Inflammatory macrophage treated with lipopolysaccharide for 4 hours (primary cell): Measurements from ENCODE around the gene ATP8A2.
"Not testable (repeated sequence)": the region's sequence is repeated elsewhere in the genome, so short reads cannot be mapped to it uniquely, and the experiment has no call there.

ENCODE experiments used
- DNase-seq: peaks from one replicate; pipeline ENCODE4 v3.0.0-alpha.2; 2020

ATP8A2 gene

DNA sequence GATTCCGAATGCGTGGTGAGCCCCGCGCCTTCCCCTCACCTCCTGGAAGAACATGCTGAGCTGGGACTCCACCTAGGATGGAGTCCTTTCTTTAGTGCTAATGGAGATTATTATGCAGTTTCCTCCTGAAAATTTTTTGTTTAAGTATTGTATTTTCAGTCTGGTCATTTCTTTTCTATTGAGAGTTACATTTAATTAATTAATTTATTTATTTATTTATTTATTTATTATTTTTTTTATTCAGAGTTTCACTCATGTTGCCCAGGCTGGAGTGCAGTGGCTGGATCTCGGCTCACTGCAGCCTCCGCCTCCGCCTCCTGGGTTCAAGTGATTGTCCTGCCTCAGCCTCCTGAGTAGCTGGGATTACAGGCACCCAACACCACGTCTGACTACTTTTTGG, 400.8 kb downstream of the ATP8A2 start:
- not testable (repeated sequence) for DNase-seq

DNA sequence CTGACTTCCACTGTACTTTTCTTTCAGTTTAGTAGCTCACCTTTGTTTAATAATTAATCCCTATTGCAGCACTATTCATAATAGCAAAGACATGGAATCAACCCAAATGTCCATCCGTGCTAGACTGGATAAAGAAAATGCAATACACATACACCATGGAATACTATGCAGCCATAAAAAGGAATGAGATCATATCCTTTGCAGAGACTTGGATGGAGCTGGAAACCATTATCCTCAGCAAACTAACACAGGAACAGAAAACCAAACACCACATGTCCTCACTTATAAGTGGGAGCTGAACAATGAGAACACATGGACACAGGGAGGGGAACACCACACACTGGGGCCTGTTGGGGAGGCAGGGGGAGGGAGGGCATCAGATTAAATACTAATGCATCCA, 402.3 kb downstream of the ATP8A2 start:
- DNase-seq = not testable (repeated sequence)

DNA sequence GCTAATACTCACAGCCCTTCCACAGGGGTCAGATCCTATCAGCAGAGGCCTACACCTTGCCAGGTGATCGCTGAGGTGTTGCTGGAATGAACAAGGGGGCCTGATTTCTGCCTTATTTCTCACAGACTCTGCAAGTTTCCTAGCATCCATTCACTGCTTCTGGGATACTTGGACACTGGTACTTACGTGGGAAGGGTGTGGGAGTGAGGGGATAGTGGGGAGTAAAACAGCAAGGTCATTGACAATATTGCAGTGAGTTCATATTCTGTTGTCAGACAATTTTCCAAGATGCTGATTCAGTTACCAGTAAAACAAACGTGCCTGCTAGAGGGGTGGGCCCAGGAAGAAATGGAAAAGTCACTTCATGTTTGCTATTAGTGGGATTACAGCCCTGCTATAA, 403.5 kb downstream of the ATP8A2 start:
- no peak for DNase-seq

DNA sequence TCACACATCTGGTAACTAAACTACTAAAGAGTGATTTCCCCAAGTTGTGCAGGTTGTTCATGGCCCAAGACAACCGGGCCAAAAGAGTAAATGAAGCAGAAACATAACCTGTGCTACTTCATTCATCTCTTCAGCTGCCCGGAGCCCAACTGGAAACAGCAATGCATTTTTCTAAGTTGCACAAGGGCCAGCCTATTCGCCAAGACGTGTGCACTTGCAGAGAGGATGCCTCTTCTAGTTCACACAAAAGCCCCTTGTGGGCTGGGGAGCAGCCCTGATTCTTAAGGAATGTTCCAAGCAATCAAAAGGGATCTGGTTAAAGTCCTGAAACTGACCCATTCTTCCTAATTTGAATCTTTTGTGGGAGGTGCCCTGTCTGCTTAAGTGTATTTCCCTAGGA, 404.2 kb downstream of the ATP8A2 start:
- DNase-seq = no peak

DNA sequence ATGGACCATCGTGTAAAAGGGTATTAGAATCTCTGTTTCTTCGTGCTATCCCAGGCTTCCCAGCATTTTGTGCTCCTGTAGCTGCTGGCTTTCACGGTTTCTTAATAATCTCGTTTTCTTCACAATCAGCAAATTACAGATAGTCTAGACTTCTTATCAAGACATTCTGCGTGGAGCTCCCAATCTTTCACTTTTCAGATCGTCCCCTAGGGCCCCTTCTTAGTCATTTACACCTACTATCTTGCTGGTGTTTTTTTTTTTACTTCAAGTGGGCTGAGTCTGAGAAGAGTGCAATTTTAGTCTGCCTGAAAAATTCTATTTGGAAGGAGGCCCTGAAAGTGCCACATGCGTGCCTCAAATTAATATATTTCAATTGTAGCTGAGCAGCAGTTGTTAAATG, 404.9 kb downstream of the ATP8A2 start:
- no peak for DNase-seq

DNA sequence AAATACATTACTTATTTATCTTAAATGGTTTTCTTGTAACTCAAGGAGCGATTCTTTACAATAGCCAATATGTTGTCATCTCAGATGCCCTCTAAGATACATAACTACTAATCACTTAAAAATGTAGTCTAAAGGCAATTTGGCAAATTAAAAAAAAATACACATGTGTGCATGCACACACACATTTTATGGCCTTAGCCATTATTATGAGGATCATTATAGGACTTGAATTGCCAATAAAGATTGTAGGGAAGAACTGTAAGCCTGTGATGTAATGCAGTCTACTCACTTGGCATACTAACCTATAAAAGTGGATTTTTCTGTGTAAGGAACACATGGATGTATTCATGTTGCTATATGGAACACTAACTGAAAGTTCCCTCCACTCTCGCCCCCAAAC, 405.7 kb downstream of the ATP8A2 start:
- DNase-seq = no peak

DNA sequence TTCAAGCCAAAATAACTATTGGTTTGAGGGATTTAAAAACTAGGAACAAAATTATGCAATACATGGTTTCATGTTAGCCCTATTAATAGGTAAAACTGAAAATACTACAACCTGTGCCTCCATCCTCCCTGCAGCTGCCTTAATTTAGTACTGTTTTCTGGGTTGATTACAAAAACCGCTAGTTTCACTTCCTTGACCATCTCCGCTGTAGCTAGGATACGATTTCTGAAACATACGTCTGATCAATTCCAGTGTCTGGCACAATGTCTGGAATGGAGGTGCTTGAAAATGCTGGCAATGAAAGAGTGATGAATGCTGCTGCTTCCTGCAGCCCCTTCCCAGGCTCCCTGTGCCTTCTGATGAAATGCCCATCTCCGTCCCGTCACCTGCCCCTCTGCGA, 406.6 kb downstream of the ATP8A2 start:
- DNase-seq = no peak

DNA sequence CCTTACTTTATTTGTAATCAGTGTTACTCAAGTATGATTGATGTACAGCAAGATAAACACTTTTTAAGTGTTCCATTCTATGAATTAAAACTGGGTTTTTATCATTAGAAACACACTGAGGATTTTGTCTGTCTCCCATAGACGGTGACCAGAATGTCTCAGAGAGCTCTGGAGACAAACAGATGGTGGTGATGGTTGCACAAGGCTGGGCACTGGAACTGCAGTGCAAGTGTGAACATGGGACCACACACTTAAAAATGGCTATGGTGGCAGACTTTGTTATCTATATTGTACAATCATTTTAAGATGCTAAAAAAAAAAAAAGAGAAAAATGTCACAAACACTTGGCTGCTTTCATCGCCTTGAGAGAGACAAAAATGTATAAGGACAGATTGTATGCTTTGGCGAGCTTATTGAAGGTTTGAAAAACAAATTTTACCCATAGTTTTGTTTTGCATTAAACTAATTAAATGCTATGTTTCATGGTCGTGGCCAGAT, 407.1 kb downstream of the ATP8A2 start:
- DNase-seq = no peak

DNA sequence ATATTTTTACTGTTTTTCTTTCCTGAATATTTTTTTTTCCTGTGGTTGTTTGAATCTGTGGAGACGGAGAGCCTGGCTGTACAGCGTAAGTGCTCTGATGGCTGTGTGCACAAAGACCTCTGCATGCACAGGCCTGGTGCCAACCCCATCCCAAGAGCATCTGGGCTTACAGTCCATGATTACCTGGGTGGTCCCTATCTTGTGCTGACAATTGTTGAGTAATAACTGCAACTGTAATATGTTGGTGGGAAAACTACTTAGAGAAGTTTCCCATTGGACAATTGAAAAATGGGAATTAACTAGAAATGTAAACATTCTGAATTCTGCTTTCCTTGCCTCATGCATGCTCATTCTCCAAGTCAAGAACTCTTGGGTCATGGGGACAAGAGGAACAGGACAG, 411.3 kb downstream of the ATP8A2 start:
- no peak for DNase-seq

DNA sequence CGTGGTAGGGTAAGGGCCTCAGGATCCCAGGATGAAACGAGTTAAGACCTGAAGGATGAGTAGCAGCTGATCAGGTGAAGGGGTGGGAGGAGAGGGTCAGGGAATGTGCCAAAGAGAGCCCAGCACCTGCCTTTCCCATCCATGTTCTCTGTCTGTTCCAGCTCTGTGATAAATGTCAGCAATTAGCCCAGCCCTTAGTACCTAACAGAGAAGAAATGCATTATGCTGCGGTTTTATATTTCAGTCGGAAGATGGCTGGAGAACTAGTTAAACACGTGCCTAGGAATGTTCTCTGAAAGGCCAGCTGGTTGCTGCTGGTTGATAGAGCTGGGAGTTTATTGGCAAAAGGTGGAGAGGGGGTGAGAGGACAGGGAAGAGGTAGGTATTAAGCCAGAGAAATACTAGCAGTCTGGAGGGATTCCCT, 411.8 kb downstream of the ATP8A2 start:
- no peak for DNase-seq

DNA sequence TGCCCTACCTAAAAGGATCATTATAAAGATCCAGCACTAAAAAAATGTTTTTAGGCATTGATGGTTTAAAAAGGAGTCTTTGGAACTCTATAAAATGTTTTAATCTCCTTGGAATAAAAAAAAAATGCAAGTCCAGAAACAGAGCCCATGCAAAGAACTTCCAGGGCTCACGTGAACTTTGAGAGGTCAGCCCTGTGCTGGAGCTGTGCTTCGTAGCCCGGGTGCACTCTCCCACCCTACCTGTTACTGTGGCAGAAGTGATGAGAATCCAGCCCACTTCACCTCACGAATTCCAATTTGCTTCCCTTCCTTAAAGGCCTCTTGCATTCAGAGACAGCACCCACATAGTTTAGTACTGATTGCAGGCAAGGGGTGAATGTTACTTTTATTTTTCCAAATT, 412.3 kb downstream of the ATP8A2 start:
- DNase-seq = no peak

DNA sequence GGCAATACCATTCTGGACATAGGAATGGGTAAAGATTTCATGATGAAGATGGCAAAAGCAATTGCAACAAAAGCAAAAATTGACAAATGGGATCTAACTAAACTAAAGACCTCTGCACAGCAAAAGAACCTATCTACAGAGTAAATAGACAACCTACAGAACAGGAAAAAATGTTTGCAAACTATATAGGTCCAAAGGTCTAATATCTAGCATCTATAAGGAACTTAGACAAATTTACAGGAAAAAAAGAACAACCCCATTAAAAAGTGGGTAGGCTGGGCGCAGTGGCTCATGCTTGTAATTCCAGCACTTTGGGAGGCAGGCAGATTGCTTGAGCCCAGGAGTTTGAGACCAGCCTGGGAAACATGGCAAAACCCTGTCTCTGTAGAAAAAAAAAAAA, 418.4 kb downstream of the ATP8A2 start:
- not testable (repeated sequence) for DNase-seq

DNA sequence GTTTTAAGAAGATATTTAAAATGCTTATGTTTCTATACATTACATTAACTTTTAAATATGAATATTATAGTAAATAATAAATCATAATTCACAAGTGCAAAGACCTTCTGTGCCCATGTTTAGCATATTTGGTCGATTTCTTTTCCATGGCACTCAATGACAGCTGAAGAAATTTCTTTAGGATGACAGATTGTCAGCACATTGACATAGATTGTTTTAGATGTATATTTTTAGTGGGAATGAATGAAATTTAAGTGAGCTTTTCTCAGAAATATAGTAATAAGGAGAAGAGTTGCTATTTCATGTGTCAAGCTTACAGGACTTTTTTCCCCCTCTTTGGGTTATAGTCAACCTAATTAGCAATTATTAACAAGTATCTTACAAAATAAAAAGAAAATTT, 423.5 kb downstream of the ATP8A2 start:
- DNase-seq = no peak

DNA sequence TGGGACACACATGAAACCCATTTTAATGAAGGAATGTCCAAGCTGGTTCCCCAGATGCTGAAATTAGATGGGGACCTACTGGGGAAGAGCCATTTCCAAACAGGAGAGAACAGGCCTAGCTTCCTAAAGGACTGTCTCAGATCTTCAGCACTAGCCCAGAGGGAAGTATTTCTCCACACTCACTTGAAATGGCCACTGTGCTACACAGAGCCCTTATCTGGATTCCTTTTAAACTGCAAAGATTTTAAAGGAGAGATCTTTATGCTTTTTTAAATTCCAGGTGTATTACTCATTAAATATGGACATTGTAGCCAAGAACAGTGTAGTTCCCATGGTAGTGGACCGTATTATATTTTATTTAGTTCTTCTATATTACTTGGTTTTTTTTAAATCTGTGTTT, 424.7 kb downstream of the ATP8A2 start:
- no peak for DNase-seq

DNA sequence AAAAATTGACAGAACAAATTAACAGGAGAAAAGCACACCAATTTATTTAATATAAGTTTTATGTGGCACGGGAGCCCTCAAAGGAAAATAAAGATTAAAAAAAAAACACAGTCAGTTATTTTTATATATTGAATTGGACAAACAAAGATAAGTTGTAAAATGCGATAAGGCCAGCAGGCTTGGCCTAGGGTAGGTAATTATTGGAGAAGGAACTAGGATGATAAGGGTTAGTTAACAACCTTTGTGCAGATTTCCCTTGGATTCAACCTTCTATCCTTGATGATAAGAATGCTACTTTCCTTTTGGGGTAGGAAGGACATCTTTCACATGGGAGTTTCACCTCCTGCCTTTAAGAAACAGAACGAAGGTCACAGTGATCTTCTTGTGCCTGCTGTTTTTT, 427.2 kb downstream of the ATP8A2 start:
- no peak for DNase-seq

DNA sequence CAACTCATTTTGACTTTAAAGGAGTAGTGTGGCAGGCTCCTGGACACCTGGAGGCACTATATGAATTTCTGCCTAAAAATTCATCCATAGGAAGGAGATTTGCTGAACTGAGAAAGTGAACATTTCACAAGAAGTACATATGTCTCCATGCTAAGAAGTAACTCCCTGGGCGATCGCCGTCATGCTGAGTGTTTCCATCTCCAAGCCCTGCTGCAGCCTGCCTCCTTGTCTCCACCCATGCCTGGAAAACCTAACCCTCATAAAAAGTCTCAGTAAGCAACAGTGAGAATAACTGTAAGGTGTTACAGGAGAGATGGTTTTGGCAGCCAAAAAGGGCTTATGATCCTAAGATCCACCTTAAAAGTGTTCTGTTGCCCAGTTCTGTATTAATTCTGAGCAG, 428.7 kb downstream of the ATP8A2 start:
- no peak for DNase-seq

DNA sequence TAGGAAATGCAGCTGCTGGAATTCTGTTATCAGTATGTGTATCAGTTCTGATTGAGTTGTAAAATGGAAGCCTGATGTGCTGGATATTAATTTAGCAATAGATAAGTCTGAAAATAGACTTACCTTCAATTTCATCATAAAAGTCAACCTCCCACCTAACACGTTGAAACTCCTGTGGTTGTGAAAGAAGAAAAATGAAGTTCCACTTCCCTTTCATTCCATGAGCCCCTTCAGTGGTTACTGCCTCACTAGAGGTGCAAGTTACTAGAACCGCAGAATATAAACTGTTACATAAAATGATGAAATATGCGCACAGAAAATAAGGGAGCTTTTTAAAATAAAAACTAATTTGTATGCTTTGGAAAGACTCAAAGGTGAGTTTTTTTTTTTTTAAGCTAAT, 430.8 kb downstream of the ATP8A2 start:
- DNase-seq = no peak

DNA sequence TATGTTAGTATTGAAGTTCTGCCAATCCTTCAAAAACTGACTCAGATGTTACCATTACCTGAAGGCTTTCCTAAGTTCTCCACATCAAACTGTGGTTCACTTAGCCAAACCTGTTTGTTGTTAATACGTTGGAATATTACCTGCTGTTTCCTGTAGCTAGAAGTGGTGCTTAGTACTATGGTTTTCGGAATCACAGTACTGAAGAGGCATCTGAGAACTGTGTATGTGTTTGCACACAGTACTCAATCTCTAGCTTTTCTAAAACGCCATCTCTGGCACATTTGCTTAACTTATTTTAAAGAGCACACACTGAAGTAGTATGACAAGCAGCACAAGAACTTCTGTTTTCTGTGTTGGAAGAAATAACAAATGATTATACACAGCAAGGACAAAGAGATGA, 431.9 kb downstream of the ATP8A2 start:
- DNase-seq = no peak

DNA sequence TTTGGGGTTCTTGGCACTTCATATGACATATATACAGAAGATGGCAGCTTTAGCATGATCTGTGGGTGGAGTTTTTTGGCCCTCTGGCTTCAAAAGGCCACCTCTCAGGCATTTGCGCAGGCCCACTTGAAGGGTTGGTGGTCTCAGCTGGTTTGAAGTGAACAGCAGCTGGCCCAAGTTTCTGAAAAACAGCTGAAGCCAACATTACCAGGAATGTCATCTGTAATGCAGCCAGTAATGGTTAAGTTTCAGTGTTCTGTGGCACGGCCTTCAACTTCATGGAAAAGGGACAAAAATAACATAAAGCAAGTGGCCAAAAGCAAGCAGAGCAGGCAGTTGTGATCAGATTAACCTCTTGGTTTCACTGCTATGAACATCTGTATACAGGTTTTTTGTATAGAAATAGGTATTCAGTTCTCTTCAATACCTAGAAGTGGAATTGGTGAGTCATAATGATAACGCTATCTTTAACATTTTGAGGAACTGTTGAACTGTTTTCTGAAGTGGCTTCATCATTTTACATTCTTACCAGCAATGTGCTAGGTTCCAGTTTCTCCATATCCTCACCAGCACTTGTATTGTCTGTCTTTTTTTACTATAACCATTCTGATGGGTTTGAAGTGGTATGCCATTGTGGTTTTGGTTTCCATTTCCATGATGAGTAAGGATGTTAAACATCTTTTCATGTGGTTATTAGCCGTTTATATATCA, 434.6 kb downstream of the ATP8A2 start:
- DNase-seq = no peak

DNA sequence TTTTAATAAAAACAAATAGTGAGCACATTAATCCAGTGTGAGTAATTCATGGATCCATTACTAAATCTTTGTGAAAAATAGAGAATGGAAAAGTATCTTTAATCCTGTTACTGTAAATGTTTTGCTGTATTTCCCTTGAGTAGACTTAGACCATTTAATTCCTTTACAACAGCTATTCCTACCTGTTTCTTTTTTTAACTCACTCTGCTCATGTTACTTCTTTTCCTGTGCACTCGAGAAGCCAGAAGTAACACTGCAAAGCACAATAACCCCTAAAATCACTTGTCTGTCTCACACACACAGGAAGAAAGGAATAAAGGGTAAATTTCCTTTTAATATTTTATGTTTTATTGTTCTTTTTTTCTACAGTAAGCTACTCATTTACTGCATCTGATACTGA, 435.8 kb downstream of the ATP8A2 start:
- DNase-seq = no peak

DNA sequence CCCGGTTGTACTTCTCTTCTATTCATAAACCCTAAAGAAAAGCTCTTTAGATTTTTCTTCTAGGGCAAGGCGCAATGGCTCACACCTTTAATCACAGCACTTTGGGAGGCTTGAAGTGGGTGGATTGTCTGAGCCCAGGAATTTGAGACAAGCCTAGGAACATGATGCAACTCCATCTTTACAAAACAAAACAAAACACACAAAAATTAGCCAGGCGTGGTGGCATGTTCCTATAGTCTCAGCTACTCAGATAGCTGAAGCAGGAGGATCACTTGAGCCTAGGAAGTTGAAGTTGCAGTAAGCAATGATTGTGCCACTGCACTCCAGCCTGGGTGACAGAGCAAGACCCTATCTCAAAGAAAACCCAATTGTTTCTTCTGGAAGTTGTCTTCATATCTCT, 439.7 kb downstream of the ATP8A2 start:
- DNase-seq = no peak

DNA sequence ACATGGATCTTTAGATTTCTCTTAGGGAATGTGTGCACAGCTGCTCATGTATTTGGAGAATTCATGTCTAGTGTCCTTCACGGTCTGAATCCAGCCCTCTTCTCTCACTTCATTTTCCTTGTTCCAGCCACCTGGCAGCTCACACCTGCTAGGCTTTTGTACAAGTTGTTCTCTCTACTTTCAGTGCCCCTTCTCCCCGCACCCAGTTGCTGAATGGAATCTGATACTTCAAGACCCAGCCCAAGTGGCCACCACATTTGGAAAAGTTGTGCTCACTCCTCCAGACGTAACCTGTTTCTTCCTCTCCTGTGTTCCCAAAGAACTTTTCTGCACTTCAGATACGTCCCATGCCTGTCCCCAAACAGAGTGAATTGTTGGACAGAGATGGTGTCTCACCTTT, 444.5 kb downstream of the ATP8A2 start:
- no peak for DNase-seq

DNA sequence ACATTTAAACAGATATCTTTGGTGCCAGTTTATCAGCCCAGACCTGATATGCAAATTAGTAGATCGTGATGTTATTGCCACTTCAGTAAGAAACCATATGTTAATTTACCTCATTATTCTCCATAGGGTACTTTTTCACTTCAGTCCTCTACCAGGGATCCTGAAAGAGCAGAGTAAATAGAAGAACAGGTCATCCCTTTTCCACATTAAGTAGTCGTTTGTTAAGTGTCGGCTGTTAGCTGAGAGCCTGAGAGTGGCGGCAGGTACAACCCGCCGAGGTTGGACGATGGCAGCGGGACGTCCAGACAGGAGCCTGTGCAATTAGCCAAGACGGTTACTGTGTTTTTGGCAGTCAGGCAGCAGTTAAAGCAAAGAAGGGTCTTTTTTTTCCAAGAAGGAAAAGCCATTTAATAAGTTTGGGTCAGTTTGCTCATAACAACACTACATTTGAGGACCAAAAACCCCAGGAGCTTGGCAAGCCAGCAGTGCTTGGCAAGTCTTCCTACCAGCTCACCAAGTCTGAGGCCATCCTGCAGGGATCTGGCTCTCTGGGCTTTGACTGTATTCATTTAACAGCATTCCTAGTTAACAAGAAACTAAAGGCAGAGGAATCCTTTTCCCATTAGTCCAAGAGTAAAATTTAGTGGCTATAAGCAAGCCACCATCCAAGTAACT, 448.2 kb downstream of the ATP8A2 start:
- no peak for DNase-seq

DNA sequence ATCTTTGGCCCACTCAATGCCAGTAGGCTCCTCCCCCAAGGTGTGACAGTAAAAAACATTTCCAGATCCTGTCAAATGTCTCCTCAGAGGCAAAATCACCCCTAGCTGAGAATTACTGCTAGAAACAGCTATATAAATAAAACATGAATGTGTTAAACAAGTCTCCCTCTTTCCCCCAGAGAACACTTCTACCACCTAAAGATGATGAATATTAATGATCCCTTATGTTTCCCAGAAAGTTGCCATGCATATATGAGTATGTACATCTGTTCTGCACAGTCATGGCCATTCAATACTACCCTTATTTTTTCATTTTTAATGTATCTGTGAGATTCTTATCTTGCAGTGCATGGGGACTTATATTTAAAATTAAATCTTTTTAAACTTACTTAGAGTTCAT, 450.0 kb downstream of the ATP8A2 start:
- DNase-seq = no peak

DNA sequence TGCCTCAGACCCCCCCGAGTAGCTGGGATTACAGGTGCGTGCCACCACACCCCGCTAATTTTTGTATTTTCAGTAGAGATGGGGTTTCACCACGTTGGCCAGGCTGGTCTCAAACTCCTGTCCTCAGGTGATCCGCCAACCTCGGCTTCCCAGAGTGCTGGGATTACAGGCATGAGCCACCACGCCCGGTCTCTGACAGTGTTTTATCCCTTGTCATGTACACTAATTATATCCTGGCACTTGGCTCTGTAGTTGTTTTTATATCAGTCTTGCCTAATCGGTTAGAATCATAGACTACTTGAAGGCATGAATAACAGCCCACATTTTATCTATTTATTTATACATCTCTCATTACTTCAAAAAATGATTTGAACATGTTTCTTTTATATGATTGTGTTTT, 455.4 kb downstream of the ATP8A2 start:
- DNase-seq = not testable (repeated sequence)
